Cerebellar nuclear complex (tissue), 1 donor: Measurements from ENCODE around the gene PSD.
A peak's percentile ranks its signal among the peaks of the same experiment; 100 is the strongest.

ENCODE experiments used
- DNase-seq, 2 experiments: peaks; one replicate each; lab custom pipeline; 2025; lab: John Stamatoyannopoulos, UW

PSD gene

DNA sequence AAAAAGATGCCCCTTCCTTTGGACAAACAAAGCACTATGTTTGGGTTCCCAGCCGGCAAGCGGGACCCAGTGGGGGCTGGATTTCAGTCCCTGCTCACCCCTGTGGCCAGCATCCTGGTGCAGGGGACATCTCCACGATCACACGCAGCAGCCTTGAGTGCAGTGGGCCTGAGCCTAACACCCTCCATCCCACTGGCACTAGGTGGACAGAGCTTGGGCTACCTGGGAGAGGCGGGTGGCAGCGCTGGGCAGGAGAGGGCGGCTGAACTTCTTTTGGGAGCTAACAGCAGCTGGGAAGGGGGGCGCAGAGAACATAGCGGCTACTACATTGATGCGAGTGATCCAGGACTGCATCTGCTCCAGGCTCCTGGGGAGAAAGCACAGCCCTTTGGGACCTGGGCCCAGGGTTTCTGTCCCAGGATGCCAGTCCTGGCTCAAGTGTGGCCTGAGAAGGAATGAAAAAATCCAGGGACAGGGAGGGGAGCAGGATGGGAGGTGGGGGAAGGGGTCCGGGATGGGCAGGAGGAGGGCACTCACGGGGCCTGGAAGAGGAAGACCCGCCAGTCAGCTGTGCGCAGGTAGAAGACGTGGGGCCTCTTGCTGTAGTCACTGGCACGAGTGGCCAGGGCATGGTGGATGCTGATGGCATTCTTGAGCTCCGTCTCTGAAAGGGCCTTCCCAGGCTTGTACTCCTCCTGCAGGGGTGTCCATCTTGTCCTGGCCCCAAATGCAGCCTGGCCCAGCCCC, 14.1 kb downstream of the PSD start:
- no peak for DNase-seq

DNA sequence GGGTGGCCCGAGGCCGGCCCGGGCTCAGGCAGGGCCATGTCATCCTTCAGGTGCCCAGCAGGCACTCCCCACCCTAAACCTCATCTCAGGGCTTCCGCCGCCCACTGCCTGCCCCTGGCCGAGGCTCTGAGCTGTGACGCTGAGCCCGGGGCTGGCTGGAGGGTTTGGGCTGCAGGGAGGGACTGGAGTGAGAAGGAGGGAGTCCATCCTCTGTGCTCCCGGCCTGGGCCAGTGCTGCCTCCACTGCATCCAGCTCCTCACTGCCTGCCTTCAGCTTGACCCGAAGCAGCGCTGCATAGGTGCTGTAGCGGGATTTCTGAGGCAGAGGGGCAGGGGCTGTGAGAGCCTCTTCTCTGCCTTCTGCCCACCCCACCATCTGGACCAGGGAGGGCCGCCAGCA, 15.5 kb downstream of the PSD start:
- no peak for DNase-seq

DNA sequence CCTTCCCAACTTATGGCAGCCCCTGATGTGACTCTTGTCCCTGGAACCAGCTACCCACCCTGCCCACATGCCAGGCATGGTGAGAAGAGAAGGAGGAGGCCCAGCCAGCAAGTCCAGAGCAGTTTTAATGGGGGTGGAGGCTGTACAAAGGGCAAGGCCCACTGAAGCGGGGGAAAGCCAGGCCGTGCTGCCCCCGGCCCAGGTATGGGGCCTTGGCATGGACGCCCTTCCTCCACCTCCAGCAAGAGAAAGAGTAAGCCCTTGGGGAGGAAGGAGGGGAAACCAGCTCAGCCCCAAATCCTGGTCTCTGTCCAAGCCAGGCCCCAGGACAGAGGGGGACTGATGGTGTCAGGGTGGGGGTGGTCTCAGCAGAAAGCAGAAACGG, 16.1 kb downstream of the PSD start:
- no peak for DNase-seq

DNA sequence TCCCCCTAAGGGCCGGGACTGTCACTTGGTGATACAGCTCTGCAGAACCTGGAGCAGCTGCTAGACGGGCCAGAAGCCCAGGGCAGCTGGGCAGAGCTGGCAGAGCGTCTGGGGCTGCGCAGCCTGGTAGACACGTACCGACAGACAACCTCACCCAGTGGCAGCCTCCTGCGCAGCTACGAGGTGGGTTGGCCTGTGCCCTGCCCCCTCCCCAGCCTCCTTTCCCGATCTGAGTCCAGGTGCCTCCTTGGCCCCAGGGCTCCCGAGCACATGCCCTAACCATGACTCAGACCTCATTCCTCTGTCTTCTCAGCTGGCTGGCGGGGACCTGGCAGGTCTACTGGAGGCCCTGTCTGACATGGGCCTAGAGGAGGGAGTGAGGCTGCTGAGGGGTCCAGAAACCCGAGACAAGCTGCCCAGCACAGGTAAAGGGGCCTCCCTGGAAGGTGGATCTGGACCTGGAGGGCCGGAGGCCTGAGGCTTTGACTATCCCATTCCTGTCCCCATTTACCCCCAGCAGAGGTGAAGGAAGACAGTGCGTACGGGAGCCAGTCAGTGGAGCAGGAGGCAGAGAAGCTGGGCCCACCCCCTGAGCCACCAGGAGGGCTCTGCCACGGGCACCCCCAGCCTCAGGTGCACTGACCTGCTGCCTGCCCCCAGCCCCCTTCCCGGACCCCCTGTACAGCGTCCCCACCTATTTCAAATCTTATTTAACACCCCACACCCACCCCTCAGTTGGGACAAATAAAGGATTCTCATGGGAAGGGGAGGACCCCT, 16.7 kb downstream of the PSD start:
- DNase-seq = no peak

DNA sequence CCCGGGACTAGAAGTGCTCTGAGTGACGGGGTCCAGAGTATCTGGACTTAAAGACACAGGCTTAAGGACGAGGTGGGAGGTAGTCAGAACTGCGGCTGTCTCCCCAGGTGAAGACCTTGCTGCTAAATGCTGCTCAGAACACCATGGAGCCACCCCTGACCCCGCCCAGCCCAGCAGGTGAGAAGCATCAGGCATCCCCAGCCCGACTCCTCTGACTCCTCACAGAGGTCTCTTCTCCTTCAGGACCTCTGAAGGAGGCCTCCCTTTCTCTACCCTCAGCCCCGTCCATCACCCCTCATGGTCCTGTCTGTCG, 17.3 kb downstream of the PSD start:
- no peak for DNase-seq

DNA sequence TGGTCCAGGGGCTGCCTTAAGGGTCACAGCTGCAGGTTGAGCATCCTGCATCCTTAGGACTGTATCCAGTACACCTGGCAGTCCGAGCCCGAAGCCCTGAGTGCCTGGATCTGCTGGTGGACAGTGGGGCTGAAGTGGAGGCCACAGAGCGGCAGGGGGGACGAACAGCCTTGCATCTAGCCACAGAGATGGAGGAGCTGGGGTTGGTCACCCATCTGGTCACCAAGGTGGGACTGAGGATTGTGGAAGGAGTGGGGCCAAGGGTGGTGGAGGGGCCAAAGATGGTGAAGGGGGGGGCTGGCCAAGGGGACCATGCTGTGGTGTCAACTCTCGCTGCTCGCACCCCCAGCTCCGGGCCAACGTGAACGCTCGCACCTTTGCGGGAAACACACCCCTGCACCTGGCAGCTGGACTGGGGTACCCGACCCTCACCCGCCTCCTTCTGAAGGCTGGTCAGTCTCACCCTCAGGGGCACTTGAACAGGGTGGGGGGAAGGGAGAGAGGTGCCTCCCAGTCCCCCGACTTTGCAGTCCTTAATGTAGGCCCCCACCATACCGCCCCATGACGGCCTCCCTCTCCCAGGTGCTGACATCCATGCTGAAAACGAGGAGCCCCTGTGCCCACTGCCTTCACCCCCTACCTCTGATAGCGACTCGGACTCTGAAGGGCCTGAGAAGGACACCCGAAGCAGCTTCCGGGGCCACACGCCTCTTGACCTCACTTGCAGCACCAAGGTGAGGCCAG, 17.8 kb downstream of the PSD start:
- DNase-seq = no peak

DNA sequence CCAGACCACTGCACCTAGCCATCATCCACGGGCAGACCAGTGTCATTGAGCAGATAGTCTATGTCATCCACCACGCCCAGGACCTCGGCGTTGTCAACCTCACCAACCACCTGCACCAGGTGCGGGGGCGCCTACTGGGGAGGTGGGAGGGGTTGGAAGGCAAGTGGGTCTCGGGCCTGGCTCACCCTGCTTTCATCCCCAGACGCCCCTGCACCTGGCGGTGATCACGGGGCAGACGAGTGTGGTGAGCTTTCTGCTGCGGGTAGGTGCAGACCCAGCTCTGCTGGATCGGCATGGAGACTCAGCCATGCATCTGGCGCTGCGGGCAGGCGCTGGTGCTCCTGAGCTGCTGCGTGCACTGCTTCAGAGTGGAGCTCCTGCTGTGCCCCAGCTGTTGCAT, 18.5 kb downstream of the PSD start:
- DNase-seq = no peak

DNA sequence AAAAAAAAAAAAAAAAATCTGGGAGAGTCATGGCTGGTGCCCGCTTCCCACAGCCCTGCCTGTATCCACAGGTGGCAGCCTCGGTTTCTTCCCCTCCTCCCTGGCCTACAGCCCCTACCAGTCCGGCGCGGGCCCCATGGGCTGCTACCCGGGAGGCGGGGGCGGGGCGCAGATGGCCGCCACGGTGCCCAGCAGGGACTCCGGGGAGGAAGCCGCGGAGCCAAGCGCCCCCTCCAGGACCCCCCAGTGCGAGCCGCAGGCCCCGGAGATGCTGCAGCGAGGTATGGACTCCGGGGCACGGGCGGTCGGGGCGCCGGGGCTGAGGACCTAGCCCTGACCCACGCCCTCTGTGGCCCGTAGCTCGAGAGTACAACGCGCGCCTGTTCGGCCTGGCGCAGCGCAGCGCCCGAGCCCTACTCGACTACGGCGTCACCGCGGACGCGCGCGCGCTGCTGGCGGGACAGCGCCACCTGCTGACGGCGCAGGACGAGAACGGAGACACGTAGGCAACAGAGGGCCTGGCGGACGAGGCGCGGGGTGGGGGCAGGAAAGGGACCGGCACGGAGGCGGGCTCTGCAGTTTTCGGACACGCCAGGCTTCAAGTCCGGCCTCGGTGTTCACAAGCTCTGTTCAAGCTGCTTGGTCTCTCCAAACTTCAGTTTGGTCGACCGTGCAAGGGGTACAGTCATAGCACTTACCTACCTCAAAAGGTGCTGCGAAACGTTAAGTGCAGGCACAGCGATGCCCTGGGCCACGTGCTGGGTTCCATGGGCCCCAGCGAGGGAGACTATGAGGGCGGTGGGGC, 19.2 kb downstream of the PSD start:
- DNase-seq = peak in 1 of 2 experiments; percentile 76

DNA sequence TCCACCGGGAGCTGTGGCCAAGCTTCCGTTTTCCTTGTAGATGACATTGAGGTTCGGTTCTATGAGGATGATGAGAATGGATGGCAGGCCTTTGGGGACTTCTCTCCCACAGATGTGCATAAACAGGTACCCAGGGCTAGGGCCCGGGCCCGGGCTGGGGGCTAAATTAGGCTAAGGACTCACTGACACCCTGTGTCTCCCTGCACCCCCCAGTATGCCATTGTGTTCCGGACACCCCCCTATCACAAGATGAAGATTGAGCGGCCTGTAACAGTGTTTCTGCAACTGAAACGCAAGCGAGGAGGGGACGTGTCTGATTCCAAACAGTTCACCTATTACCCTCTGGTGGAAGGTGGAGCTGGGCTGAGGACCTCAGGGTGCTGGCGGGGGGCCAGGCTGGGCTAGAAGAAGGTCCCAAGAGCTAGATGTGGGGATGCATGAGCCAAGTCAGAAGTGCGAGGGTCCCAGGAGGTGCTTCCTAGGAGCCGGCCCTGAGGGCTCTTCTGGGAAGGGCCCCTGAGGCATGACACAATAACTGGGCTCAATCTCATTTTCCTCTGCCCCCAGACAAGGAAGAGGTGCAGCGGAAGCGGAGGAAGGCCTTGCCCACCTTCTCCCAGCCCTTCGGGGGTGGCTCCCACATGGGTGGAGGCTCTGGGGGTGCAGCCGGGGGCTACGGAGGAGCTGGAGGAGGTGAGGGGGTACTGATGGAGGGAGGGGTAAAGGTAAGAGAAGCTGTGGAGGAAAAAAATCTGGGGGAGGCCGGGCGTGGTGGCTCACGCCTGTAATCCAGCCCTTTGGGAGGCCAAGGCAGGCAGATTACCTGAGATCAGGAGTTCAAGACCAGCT, 20.2 kb downstream of the PSD start:
- no peak for DNase-seq

DNA sequence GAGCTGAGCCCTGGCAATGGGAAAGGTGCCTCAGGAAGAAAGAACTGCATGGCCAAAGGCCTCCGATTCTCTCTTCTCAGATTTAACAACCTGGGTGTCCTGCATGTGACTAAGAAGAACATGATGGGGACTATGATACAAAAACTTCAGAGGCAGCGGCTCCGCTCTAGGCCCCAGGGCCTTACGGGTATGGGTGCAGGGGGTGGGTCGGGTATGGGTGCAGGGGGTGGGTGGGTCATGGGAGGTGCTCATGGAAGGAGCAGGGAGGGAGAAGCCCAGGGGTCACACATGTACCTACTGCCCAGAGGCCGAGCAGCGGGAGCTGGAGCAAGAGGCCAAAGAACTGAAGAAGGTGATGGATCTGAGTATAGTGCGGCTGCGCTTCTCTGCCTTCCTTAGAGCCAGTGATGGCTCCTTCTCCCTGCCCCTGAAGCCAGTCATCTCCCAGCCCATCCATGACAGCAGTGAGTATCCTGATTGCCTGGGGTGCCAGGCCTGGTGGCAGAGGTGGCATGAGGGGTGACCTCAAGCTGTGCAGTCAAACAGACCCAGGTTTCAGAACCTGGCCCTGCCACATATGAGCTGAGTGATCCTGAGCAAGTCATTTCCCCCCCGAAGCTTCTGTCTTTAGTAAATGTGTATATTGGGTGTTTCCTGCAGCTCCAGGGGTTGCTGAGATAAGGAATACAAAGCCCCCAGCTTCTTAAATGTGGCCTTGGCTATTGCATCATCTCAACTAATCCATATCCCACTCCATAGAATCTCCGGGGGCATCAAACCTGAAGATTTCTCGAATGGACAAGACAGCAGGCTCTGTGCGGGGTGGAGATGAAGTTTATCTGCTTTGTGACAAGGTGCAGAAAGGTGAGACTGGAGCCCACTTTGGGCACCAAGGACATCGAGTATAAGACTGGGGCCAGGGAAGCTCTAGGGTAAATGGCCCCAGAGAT, 21.1 kb downstream of the PSD start:
- DNase-seq = no peak

DNA sequence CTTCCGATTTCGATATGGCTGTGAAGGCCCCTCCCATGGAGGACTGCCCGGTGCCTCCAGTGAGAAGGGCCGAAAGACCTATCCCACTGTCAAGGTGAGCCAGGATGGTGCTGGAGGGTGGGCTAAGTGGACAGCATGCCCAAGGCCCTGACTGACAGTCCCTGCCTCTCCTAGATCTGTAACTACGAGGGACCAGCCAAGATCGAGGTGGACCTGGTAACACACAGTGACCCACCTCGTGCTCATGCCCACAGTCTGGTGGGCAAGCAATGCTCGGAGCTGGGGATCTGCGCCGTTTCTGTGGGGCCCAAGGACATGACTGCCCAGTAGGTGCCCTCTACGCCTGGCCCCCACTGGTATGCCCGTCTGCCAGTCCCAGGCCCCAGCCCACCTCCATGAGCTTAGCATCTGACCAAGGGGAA, 21.8 kb downstream of the PSD start:
- no peak for DNase-seq

DNA sequence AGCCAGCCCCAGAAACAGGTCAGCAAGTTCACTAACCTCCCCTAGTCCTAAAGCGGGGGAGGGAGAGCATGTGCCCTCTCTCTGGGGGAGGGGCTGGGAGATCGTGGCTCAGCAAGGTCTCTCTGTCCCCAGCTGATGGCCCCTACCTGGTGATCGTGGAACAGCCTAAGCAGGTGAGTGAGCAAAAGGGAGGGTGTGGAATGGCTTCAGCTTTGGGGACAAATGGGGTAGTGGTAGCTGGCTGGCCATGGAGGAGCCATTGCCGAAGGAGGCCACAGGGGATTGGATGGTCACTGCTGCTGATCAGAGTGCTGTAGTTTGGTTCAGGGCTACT, 22.3 kb downstream of the PSD start:
- no peak for DNase-seq

DNA sequence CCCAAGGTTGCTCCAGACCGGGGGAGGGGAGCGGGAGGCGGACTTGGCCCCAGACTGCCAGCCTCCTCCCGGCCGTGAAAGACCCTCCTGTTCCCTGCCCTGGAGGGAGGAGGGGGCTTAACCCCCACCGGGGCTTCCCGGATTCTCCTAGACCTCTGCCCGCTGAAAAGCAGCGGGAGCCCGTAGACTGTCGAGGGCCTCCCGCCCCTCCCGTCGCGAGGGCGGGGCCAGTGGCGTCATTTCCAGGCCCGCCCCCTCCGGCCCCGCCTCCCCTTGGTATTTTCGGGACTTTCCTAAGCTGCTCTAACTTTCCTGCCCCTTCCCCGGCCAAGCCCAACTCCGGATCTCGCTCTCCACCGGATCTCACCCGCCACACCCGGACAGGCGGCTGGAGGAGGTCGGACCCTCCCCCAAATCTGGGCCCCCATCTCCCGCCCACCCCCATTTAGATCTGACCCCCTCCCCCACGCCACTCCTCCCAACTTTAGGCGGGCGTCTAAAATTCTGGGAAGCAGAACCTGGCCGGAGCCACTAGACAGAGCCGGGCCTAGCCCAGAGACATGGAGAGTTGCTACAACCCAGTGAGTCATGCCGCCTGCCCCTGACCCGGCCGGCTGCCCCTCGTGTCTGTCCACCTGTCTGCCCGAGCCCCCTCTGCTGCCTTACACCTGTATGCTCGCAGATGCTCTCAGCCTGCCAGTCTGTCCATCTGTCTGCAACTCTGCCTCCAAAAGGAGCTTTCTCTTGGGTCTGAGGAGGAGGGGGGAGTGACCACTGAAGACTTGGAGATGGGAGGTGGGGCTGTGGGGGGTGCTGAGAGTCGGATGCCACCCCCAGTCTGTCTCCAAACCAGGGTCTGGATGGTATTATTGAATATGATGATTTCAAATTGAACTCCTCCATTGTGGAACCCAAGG, 22.9 kb downstream of the PSD start, which contains the start of gene NFKB2:
TSS of gene NFKB2 (plus strand) at position 306 of the 917 bp plus-strand sequence. CDS start at position 561, 255 bp downstream.
- no peak for DNase-seq

DNA sequence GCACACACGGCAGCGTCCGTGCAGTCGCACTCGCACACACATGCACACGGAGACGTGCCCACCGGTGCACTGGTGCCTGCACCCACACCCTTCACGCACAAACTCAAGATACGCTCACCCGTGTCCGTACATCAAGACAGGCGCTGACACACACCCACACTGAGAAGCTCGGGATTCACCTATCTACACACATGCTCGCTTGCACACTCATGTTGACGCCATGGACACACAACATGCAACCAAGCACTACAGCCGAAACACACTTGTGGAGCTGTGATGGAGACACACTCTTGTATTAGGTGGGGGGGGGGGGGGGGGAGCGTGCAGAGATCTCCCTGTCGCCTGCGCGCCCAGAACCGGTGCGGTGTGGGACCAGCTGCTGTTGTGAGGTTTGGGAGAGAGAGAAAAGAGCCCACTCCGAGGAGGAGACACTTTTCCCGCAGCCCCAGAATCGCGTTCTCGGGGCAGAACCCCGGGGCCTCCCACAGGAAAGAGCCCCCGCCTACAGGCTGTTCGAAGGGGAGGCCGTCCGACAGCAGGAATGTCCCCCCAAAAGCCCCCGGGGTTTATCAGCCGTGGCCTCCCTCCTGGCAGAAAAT, 23.7 kb downstream of the PSD start:
- no peak for DNase-seq

DNA sequence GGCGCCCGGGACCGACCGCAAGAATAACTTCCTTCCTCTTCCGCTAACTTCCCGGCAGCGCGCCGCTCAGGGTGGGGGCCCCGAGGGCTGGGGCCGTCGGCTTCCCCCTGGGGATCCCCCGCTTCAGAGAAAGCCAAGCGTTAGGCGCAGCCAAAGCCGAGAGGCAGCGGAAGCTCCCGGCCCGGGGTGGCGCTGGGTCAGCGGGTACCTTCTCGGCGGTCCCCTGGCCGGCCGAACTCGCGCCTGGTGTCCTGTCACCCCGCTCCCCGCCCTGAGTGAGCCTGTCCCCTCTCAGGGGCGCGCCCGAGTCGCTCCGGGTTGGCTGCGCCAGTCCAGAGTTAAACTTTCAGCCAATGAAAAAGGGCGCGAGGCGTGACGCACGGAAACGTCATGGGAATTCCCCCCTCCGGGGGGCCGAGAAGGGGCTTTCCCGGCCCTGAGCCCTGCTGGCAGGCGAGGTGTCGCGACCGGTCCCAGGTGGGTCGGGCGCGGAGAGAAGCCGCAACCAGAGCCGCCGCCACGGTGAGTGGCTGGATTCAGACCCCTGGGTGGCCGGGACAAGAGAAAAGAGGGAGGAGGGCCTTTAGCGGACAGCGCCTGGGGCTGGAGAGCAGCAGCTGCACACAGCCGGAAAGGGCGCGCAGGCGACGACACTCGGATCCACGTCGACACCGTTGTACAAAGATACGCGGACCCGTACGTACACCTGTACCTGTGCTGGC, 24.3 kb downstream of the PSD start:
- no peak for DNase-seq

DNA sequence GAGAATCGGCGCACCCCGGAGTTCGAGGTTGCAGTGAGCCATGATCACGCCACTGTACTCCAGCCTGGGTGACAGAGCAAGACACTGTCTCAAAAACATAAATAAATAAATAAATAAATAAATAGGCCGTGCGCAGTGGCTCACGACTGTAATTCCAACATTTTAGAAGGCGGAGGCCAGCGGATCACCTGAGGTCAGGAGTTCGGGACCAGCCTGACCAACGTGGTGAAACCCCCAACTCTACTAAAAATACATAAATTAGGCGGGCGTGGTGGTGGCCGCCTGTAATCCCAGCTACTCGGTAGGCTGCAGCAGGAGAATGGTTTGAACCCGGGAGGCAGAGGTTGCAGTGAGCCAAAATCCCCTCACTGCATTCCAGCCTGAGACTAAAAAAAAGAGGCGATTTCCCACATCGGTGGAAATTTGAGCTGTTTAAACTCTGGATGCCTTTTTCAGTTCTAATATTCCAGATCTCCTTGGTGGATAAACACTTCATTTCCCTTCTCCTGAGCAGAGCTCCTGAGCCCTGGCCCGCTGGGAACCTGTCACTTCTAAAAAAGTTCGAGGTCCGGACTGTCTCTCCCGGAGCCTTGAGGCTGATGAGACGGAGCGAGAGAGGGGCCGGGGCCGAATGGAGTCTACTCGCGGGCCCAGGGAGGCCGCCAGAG, 25.0 kb downstream of the PSD start:
- DNase-seq = peak in 1 of 2 experiments; percentile 43

DNA sequence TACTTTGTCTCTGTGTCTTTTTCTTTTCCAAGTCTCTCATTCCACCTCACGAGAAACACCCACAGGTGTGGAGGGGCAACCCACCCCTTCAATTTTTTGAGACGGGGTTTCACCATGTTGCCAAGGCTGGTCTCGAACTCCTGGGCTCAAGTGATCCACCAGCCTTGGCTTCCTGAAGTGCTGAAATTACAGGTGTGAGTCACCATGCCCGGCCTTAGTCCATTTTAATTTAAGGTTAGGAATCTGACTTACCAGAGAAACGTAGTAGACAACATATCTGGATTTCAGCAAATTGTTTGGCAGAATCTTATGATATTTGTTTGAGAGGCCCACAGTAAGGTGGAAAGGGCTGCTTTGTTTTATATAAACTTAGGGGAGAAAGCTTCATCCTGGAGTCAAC, 26.3 kb downstream of the PSD start:
- no peak for DNase-seq
